ENCODE measurements around the gene NADK2. TPM values are rescaled to one million over a fixed set of nuclear protein-coding genes. Genes with fewer than 3 reads are reported as not detected.

The NADK2 gene
- total and polyA plus RNA-seq, 10 of the 15 experiments (the other 5 are each of a cell fraction or from before 2014, with no cell fraction given) = 2.4 to 9.0 (median 6.3) TPM

DNA sequence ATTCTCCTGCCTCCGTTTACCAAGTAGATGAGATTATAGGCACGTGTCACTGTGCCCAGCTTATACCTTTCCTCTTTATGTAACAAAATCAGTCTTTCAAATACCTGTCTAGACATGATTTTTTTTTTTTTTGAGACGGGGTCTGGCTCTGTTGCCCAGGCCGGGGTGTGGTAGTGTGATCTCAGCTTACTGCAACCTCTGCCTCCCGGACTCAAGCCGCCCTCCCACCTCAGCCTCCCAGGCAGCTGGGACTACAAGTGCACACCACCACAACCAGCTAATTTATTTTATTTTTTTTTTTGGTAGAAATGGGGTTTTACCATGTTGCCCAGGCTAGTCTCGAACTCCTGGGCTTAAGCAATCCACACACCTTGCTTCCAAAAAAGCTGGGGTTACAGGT is 13.2 kb downstream of the NADK2 start (continued):
- TF ChIP-seq, protein P1, sequence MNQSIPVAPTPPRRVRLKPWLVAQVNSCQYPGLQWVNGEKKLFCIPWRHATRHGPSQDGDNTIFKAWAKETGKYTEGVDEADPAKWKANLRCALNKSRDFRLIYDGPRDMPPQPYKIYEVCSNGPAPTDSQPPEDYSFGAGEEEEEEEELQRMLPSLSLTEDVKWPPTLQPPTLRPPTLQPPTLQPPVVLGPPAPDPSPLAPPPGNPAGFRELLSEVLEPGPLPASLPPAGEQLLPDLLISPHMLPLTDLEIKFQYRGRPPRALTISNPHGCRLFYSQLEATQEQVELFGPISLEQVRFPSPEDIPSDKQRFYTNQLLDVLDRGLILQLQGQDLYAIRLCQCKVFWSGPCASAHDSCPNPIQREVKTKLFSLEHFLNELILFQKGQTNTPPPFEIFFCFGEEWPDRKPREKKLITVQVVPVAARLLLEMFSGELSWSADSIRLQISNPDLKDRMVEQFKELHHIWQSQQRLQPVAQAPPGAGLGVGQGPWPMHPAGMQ (IDR thresholded peaks at IDR 0.05; ENCODE audit: borderline replicate concordance) = no peak
- TF ChIP-seq CREM (IDR thresholded peaks at IDR 0.05; ENCODE audit: low read depth) (no peak), YBX1 (IDR thresholded peaks at IDR 0.05) (no peak), EED (IDR thresholded peaks at IDR 0.05; ENCODE audit: low read depth) (no peak), SUPT20H (IDR thresholded peaks at IDR 0.05; ENCODE audit: borderline replicate concordance, control insufficient read depth, low read depth, low read length) (no peak)
- TF ChIP-seq, protein P2, sequence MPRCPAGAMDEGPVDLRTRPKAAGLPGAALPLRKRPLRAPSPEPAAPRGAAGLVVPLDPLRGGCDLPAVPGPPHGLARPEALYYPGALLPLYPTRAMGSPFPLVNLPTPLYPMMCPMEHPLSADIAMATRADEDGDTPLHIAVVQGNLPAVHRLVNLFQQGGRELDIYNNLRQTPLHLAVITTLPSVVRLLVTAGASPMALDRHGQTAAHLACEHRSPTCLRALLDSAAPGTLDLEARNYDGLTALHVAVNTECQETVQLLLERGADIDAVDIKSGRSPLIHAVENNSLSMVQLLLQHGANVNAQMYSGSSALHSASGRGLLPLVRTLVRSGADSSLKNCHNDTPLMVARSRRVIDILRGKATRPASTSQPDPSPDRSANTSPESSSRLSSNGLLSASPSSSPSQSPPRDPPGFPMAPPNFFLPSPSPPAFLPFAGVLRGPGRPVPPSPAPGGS (IDR thresholded peaks at IDR 0.05; ENCODE audit: borderline replicate concordance, insufficient read depth, low read depth, low read length, poor library complexity, severe bottlenecking) = no peak
- TF ChIP-seq, protein P3, sequence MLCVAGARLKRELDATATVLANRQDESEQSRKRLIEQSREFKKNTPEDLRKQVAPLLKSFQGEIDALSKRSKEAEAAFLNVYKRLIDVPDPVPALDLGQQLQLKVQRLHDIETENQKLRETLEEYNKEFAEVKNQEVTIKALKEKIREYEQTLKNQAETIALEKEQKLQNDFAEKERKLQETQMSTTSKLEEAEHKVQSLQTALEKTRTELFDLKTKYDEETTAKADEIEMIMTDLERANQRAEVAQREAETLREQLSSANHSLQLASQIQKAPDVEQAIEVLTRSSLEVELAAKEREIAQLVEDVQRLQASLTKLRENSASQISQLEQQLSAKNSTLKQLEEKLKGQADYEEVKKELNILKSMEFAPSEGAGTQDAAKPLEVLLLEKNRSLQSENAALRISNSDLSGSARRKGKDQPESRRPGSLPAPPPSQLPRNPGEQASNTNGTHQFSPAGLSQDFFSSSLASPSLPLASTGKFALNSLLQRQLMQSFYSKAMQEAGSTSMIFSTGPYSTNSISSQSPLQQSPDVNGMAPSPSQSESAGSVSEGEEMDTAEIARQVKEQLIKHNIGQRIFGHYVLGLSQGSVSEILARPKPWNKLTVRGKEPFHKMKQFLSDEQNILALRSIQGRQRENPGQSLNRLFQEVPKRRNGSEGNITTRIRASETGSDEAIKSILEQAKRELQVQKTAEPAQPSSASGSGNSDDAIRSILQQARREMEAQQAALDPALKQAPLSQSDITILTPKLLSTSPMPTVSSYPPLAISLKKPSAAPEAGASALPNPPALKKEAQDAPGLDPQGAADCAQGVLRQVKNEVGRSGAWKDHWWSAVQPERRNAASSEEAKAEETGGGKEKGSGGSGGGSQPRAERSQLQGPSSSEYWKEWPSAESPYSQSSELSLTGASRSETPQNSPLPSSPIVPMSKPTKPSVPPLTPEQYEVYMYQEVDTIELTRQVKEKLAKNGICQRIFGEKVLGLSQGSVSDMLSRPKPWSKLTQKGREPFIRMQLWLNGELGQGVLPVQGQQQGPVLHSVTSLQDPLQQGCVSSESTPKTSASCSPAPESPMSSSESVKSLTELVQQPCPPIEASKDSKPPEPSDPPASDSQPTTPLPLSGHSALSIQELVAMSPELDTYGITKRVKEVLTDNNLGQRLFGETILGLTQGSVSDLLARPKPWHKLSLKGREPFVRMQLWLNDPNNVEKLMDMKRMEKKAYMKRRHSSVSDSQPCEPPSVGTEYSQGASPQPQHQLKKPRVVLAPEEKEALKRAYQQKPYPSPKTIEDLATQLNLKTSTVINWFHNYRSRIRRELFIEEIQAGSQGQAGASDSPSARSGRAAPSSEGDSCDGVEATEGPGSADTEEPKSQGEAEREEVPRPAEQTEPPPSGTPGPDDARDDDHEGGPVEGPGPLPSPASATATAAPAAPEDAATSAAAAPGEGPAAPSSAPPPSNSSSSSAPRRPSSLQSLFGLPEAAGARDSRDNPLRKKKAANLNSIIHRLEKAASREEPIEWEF (IDR thresholded peaks at IDR 0.05; ENCODE audit: insufficient replicate concordance, low read depth, low read length) = no peak
- TF ChIP-seq, protein P4, sequence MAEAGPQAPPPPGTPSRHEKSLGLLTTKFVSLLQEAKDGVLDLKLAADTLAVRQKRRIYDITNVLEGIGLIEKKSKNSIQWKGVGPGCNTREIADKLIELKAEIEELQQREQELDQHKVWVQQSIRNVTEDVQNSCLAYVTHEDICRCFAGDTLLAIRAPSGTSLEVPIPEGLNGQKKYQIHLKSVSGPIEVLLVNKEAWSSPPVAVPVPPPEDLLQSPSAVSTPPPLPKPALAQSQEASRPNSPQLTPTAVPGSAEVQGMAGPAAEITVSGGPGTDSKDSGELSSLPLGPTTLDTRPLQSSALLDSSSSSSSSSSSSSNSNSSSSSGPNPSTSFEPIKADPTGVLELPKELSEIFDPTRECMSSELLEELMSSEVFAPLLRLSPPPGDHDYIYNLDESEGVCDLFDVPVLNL (IDR thresholded peaks at IDR 0.05; ENCODE audit: low read depth, low read length) = no peak
- TF ChIP-seq, protein P5, sequence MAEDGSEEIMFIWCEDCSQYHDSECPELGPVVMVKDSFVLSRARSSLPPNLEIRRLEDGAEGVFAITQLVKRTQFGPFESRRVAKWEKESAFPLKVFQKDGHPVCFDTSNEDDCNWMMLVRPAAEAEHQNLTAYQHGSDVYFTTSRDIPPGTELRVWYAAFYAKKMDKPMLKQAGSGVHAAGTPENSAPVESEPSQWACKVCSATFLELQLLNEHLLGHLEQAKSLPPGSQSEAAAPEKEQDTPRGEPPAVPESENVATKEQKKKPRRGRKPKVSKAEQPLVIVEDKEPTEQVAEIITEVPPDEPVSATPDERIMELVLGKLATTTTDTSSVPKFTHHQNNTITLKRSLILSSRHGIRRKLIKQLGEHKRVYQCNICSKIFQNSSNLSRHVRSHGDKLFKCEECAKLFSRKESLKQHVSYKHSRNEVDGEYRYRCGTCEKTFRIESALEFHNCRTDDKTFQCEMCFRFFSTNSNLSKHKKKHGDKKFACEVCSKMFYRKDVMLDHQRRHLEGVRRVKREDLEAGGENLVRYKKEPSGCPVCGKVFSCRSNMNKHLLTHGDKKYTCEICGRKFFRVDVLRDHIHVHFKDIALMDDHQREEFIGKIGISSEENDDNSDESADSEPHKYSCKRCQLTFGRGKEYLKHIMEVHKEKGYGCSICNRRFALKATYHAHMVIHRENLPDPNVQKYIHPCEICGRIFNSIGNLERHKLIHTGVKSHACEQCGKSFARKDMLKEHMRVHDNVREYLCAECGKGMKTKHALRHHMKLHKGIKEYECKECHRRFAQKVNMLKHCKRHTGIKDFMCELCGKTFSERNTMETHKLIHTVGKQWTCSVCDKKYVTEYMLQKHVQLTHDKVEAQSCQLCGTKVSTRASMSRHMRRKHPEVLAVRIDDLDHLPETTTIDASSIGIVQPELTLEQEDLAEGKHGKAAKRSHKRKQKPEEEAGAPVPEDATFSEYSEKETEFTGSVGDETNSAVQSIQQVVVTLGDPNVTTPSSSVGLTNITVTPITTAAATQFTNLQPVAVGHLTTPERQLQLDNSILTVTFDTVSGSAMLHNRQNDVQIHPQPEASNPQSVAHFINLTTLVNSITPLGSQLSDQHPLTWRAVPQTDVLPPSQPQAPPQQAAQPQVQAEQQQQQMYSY (CRISPR knock-in tag; IDR thresholded peaks at IDR 0.05) = no peak
